HG03095 (cell line): ENCODE results near the gene CYSLTR2.

ENCODE experiments used
- ATAC-seq: cut with Tn5 transposase; IDR thresholded peaks from one replicate; pipeline ENCODE4 v1.9.1; 2021; ENCODE audit warnings: moderate library complexity; ENCODE audit not compliant: unreplicated experiment

Gene CYSLTR2, protein sequence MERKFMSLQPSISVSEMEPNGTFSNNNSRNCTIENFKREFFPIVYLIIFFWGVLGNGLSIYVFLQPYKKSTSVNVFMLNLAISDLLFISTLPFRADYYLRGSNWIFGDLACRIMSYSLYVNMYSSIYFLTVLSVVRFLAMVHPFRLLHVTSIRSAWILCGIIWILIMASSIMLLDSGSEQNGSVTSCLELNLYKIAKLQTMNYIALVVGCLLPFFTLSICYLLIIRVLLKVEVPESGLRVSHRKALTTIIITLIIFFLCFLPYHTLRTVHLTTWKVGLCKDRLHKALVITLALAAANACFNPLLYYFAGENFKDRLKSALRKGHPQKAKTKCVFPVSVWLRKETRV

GRCh38 chr13:48653472-48653939 is at the start of gene CYSLTR2:
CYSLTR2 (plus strand) TSS chr13:48653929; CDS start chr13:48706818, 52,889 bp downstream.
- no peak for ATAC-seq

DNA sequence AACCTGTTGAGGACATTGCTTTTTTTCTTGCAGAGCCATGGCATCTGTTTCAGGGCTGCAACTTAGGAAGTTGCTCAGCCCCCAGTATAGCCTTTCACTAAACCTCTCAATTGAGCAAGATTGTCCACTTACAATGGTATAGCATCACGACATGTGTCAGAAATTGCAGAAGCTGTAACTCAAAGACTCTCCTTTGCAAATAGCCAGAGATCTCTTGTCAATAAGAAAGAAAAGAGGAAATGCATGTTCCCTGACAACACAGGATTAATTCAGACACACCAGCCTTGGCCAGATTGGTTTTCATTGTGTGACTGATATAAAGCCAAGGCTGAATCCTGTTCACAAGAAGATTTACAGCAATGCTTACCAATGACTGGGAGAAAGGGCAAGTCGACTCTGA is 38.7 kb upstream of the CYSLTR2 start:
- ATAC-seq: no peak

- ATAC-seq: no peak
Measured at GRCh38 chr13:48618937-48619336, 34.8 kb upstream of the CYSLTR2 start.

DNA sequence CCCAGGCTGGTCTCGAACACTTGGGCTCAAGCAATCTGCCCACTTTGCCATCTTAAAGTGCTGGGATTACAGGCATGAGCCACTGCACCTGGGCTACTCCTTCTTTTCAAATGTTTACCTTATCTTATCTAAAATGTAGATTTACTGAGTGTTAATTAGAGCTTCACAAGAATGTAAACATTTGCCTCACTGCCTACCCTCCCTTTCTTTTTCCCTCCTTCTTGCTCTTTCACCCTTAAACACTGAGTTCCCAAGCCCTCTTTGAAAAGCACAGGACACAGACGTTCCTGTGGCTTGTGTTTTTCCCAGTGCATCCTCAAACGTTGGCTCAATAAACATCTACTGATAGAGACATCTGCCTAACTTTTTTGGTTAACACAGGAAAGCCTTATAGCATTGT is 32.7 kb upstream of the CYSLTR2 start:
- no peak for ATAC-seq

DNA sequence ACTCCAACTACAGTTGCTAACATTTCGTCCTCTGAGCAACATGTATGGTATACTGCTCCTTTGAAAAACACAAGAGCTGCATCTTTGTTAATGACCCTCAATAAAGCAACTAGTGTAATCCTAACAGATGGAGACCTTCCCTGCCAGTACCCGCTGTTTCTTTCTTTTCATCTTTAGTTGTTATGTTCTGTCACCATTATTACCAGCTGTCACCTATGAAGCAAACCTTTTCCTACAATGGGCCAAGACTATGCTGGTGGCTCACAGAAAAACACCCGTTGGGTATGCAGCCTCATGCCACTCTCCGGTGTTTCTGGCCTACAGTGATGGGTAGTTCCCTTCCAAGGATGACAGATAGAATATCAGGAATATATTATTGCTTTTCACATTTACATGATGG is 29.7 kb upstream of the CYSLTR2 start:
- no peak for ATAC-seq

DNA sequence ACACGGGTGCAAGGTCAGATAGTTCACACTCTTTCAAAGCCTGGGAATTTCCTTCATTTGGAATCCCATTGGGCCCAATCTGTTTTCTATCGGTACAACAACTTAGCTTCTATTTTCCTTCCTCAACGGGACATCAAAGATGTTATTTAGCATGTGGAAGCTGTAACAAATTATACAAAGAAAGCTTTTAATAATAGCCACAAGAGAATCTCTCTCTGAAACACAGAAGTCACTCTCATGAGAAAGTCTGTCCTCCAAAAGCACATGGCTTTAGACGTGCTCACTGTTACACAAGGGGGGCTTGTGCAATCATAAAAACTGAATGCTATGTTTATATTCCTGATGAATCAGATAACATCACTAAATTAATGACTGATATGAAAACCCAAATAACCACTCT is 28.9 kb upstream of the CYSLTR2 start:
- no peak for ATAC-seq

GRCh38 chr13:48625413-48626076 is 28.2 kb upstream of the CYSLTR2 start:
- ATAC-seq: no peak

DNA sequence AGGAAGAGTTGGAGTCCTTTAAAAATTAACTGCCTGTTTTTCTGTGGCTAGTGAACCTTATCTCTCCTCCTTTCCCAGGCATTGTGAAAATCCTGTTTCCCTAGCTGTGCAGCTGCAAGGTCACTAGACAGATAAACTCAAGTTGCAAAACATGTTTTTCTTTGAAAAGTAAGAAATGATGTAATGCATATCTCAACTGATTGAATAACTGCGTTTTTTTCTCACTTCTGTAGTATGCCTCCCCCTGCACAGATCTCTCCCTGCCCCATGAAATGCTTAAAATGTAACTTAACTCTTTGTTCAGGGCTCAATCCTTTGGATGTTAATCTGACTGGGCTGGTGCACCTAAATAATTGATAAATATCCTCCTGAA is 27.7 kb upstream of the CYSLTR2 start:
- ATAC-seq: no peak

DNA sequence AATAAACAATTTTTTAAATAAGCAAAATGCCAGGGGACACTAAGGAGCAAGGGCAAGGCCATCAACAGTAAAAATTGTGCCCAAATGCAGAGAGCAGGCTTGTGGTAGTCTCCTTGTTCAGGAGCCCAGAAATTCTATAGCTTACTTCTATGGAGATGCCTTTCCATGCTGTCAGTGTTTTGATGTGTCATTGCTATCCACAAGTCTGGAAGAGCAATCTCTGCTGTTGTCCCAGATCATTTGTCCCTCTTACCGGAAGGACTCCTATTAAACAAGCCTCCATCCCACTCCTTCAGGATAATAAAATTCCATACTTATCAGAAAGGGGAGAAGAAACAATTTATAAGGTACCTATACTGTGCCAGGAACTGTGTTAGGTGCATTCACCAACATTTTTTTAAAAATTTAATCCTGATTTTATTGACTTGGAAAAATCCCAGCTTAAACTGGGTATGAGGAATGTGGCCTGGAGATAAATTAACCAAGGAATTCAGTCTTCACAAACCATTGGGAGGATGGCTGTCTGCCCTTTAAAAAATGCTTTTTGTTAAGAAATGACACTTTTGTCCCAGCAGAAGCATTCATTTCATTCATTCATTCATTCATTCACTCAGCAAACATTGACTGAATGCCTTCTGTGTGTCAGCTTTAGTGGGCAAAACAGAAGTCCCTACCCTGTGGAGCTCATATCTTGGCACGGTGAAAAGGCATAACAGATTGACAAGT is 26.8 kb upstream of the CYSLTR2 start:
- ATAC-seq: no peak

DNA sequence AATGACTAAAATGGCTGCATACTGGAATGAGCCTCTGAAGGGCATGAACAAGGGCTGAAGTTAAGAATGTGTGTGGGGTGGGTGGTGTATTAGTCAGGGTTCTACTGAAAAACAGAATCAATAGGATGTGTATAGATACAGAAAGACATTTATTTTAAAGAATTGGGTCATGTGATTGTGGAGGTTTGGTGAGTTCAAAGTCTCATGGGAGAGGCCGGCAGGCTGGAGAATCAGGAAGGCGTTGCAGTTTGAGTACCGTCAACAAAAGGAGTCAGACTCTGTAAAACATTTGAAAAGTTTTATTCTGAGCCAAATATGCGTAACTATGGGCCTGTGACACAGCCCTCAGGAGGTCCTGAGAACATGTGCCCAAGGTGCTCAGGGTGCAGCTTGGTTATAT is 24.5 kb upstream of the CYSLTR2 start:
- no peak for ATAC-seq

DNA sequence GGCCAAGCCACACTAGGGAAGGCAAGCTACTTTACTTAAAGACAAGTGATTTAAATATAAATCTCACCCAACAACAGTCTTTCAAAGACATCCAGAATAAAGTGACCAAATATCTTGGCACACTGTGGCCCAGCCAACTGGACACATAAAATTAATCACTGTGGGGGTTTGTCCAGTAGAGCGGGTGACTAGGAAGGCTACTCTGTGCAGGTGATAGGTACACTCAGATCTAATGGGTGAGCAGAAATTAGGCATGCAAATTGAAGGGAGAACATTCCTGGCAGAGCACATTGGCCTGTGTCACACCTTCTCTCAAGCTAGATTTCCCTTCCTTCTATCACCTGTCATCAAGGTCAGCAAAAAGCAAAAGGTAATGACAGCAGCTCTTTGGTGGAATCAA is 23.4 kb upstream of the CYSLTR2 start:
- ATAC-seq: no peak

DNA sequence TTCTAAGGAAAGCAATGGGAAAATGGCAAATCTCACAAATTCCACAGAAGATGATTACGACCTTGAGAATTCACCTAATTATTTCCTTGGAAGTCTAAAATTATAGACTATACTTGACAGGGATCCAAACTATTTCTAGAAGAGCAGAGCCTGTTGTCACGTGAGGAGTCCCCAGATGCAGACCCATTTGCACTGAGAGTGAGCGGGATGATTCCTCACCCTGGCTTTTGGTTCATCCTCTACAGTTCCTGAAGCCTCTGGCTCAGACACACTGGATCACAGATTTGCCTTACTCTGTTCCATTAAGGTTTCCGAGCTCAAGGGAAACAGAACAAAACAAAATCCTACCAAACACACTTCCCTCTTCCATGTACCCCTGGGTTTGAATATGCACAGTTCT is 23.0 kb upstream of the CYSLTR2 start:
- ATAC-seq: no peak

DNA sequence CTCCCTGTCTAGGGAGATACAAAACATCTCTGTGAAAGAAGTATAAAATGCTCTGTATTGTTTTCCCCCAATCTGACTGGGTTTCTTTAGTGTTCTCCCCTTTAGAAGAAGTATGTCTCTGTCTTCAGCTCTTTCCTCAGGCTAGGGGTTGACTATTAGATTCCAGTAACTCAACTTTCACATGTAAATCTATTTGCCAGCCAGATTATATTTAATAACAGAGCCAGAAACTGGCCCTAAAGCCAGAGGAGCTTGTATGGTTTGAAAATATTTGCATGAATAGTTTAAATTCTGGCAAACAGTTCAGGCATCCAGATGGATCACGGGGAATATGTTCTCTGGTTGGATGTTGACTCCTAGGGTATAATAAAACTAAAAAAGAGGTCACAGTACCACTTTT is 22.3 kb upstream of the CYSLTR2 start:
- no peak for ATAC-seq

- no peak for ATAC-seq
Measured at GRCh38 chr13:48633700-48634099, 20.0 kb upstream of the CYSLTR2 start.

DNA sequence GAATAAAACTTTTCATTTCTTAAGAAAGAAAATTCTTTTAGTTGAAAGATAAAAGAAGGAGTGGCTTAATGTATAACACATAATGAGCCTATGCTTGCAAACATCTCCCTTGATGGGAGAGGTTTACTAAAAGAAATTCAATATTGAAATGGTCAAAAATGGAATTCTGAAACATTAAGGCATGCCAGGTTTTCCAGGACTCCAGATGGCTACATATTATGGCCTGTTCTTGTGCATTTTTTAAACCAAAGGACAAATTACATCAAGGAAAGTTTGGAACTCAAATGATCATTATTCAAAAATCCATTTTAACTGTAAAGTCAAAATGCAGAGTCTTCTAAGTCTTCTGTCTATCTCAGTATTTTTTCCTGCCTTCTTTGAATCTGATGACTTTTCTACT is 19.1 kb upstream of the CYSLTR2 start:
- ATAC-seq: no peak

DNA sequence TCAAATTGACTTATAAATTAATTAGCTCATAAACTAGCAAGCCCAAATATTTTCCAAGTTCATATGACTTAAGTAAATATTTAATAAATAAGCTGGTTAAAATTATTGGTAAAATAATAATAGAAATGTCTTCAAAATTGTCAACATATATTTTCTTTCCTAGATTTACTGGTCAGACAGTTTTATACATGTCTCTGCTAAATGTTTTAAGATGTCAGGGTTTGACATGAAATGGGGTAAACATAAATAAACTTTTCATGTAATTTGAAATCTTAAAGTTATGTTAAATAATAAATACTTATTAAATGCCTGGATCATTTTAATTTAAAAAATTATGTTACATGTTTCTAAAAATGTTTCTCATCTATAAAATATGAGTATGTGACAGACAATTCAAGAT is 18.3 kb upstream of the CYSLTR2 start:
- ATAC-seq: no peak

DNA sequence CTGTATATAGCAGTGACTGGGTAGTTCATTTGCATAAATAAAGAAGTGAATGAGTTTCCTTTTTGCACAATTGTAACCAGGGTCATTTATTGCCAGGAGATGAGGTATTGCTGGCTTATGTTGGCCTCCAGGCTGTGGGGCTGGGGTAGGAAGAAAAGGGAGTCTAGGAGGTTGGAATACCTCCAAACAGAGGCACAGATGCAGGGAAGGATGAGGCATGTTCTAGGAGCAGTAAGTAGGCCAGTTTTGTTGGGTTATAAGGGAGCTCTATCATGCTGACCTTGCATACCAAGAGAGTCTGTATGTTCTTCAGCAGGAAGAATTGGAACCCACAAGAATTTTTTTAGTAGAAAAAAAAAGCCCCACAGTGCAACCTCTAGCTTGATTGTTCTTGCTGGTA is 17.2 kb upstream of the CYSLTR2 start:
- no peak for ATAC-seq

GRCh38 chr13:48637601-48638000 is 16.1 kb upstream of the CYSLTR2 start:
- ATAC-seq: no peak

- no peak for ATAC-seq
Measured at GRCh38 chr13:48640767-48641166, 13.0 kb upstream of the CYSLTR2 start.

DNA sequence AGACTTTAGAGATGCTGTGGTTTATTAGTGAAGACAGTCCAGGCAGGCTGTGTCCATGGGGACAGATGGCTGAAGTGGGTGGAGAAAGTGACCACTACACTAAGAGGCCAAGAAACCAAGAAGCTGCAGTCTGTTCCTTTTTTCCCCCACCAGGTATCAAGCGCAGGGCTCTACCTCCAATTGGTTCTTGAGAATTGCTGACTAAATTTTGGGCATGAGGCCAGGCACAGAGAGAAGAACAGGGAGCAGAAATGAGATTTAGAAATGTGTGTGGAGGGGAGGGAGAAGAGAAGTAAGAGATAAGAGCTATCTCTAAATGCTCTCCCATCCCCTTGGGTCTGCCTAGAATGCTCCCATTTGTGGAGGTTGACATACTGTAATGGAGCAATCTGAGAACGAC is 12.3 kb upstream of the CYSLTR2 start:
- no peak for ATAC-seq

- ATAC-seq: no peak
Measured at GRCh38 chr13:48642061-48642460, 11.7 kb upstream of the CYSLTR2 start.

GRCh38 chr13:48643159-48643558 is 10.6 kb upstream of the CYSLTR2 start:
- ATAC-seq: no peak
